Skin of body (tissue), 2 donors: ENCODE results near the gene FAM13C. TPM values are rescaled to one million over a fixed set of nuclear protein-coding genes. Genes with fewer than 3 reads are reported as not detected.

ENCODE experiments used
- DNase-seq: peaks from one replicate; lab custom pipeline; 2025; lab: John Stamatoyannopoulos, UW
- total RNA-seq: library from RNA; depleted of rRNA; stranded (reverse); fragments of >200 nt; gene quantifications from one replicate; pipeline ENCODE4 v1.2.3, GENCODE V29; 2014

The FAM13C gene
- total RNA-seq, 1 donor from 2014 or later, result 16.8 TPM

DNA sequence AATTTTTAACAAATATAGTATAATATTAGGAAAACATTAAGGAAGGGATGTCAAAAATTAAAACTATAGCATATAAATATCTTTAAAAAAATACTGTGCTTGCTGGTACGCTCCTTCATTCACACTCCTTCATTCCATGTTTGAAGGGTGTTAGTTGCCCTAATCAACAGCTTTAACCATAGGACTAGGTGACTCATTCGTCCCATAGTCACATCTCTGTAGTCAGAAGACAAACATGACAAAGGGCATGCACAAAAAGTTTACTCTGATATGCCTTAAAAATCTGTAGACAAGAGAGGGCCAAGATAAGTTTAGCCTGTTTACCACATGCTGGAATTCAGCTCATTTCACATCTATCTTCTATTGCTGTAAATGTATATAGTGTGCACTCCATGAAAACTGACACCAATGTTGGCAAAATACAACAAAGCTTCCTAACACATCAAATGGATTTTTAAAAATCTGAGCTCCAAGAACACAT, 646 bp downstream of the FAM13C start:
- DNase-seq, result peak; percentile 69

GRCh38 chr10:59360605-59361405, 1.5 kb downstream of the FAM13C start:
- no peak for DNase-seq

- DNase-seq, result peak; percentile 43
Observed at GRCh38 chr10:59358576-59358975, 3.8 kb downstream of the FAM13C start.

- no peak for DNase-seq
Observed at GRCh38 chr10:59354434-59354833, 7.9 kb downstream of the FAM13C start.

- DNase-seq, result no peak
Observed at GRCh38 chr10:59350558-59350957, 11.8 kb downstream of the FAM13C start.

- peak; percentile 66 for DNase-seq
Observed at GRCh38 chr10:59346321-59346720, 16.0 kb downstream of the FAM13C start.

- DNase-seq, result no peak
Observed at GRCh38 chr10:59342723-59343122, 19.6 kb downstream of the FAM13C start.

DNA sequence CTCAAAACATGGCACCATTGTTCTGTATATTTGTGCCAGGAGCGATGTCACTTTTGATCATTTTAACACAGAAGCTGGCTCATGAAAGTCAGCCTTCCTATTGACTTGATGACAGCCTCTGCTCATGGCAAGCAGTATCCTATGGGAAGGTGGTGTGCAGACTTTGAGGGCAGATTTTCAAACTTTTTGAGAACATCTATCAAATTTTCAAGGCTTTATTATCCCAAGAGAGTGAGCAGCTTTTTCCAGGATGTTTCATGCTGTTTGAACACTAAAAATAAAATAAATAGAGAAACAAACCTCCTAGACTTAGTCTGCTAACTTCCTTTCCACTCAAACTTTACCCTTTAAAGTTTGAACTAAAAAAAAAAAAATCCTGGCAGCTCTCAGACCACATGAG, 20.3 kb downstream of the FAM13C start:
- DNase-seq, result no peak

DNA sequence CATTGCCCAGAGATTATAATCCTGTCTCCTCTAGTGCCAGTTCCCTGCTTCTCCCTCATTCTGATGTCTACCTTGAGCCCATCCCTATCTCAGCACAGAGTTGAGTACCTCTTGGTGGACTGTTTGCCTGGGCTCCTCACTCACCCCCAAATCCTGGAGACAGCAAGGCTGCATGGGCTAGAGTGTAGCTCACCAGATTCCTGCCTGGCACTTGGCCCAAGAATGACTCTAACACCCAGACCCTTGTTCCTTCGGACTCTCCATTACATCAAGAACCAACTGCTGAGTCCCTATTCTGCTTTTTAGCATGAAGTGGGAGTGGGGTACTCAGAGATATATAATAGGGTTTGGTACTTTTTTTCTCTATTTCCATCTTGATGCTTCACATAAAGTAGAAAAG, 22.1 kb downstream of the FAM13C start:
- DNase-seq, result no peak

DNA sequence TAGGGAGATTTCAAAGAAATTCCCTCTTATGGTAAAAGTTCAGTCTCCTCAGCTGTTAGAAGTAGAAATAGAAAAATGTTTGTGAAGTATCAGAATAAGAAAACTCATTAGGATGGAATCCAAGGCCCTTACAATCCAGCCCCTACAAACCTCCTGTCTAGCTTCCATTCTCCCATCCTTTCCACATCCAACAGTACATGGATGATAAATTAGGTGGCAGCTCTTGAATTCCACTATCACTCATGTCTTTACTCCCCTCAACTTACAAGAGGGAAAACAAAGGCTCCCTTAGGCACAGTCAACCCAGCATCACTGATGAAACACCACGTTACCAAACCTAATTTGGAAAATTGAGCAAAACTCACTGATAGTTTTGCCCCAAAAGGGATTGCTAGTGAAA, 23.0 kb downstream of the FAM13C start:
- no peak for DNase-seq

GRCh38 chr10:59337201-59337652, 25.1 kb downstream of the FAM13C start:
- peak; percentile 71 for DNase-seq

DNA sequence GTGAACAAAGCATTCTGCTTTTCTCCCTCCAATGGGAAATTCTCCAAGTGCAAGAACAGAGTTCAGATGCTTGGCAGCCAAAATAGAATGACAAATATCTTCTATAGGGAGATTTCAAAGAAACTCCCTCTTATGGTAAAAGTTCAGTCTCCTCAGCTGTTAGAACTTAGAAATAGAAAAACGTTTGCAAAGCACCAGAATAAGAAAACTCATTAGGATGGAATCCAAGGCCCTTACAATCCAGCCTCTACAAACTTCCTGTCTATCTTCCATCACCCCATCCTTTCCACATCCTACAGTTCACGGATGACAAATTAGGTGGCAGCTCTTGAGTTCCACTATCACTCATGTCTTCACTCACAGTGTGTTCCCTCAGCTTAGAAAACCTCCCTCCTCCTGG, 25.7 kb downstream of the FAM13C start:
- peak; percentile 92 for DNase-seq

- DNase-seq, result no peak
Observed at GRCh38 chr10:59335497-59335896, 26.9 kb downstream of the FAM13C start.

DNA sequence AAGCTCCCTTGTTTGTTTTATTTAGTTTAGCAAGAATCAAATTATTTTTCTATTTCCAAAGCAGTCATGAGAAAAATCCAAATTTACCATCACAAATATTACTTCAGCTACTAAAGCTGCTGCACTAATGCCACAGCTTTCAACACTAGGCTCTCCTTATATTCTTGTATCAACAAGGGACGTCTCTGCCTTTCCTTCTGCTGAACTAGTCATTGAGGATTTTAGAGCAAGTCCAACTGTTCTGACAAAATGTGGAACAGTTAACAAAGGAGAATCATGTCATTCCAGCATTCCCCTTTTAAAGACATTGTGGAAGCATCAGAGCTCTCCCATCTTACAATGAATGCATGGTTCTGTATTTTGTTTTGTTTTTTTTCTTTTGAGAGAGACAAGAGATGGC, 28.6 kb downstream of the FAM13C start:
- peak; percentile 17 for DNase-seq

GRCh38 chr10:59332581-59332980, 29.8 kb downstream of the FAM13C start:
- DNase-seq, result no peak

- DNase-seq, result no peak
Observed at GRCh38 chr10:59331661-59332060, 30.7 kb downstream of the FAM13C start.

GRCh38 chr10:59325116-59325515, 37.2 kb downstream of the FAM13C start:
- no peak for DNase-seq

GRCh38 chr10:59324597-59324996, 37.8 kb downstream of the FAM13C start:
- DNase-seq, result no peak

DNA sequence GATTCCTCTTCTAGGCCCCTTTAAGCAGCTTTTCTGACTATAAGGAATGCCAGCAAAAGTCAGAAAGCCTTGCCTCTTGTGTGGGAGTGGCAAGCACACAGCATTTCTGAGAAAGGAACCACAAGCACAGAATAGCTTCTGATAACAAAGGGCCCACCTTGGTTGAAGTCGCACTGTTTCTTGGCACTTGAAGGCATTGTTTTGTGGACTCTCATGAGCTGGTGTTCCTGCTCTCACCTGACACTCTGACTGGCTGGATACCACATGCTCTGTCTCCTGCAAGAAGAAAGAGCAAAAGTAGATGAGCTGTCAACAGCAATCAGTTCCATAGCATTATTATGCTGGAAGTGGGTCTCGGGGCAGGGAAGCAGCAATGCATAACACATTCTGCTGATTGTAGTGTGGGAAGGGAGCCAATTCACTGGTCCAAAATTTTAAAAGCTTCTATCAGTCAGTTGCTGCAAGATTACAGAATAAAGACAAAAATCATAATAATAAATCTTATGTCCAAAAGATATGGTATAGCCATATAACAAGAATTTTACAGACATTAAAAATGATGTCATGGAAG, 38.4 kb downstream of the FAM13C start:
- DNase-seq, result no peak

- DNase-seq, result no peak
Observed at GRCh38 chr10:59323036-59323459, 39.3 kb downstream of the FAM13C start.

- no peak for DNase-seq
Observed at GRCh38 chr10:59322131-59322530, 40.2 kb downstream of the FAM13C start.

- no peak for DNase-seq
Observed at GRCh38 chr10:59320355-59320754, 42.0 kb downstream of the FAM13C start.

DNA sequence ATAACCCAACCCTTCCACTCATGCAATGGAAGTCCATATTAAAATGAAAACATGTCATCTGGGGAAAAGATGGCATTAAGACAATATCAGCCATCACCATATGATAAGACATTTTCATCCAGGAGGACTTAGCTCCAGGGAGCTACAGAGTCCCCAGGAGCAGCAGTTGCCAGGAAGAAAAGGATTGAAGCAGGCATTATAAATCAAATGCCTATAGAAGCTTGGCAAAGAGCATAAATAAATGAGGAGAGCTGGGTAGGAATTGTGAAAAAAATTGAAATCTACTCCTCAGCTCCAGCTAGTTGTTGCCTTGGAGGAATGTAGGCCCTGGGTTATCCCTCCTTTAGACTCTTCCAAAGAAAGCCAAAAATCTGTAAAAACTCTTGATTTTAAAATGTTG, 42.5 kb downstream of the FAM13C start:
- DNase-seq, result no peak
